ENCODE measurements around the gene PROZ. TPM values are rescaled to one million over a fixed set of nuclear protein-coding genes. Genes with fewer than 3 reads are reported as not detected.

Gene PROZ
- polyA plus RNA-seq, 1 donor = 1.0 TPM

DNA sequence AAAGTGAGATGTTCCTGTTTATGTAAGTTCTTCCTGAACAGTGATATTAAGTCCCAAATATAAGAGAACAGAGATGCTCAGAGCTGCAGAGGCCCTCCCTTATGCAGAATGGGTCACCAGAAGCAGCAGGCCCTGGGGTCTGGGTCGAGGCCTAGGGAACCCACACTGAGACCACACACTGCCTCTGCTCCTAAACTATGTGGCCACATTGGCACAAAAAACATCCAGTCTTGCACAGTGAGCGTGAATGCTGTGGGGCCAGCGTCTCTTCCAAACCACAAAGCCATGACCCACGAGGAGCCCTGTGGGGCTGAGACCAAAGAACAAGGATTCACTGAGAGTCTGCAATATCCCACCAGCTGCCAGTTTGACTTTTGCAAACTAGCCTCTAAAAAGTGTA lies 23.6 kb downstream of the PROZ start:
- Histone ChIP-seq H3K27me3 (ENCODE audit: control insufficient read depth, insufficient read depth, low read length) (no peaks in the 10 kb centered on the region), H3K9me3 (ENCODE audit: control insufficient read depth, low read depth, low read length) (no peaks in the 10 kb centered on the region), H3K4me3 (ENCODE audit: low read length) (no peak overlapping the region), H3K36me3 (ENCODE audit: control insufficient read depth, insufficient read depth, low read length) (peaks cover 70% of the 10 kb centered on the region), H3K27ac (ENCODE audit: low read length) (no peak overlapping the region), H3K4me1 (ENCODE audit: control insufficient read depth, insufficient read depth, low read length) (no peaks in the 10 kb centered on the region)
- no CpG with 5 or more reads among the region's 4 CpGs for WGBS (ENCODE audit: insufficient coverage, low lambda C conversion rate)
- no peak for DNase-seq

DNA sequence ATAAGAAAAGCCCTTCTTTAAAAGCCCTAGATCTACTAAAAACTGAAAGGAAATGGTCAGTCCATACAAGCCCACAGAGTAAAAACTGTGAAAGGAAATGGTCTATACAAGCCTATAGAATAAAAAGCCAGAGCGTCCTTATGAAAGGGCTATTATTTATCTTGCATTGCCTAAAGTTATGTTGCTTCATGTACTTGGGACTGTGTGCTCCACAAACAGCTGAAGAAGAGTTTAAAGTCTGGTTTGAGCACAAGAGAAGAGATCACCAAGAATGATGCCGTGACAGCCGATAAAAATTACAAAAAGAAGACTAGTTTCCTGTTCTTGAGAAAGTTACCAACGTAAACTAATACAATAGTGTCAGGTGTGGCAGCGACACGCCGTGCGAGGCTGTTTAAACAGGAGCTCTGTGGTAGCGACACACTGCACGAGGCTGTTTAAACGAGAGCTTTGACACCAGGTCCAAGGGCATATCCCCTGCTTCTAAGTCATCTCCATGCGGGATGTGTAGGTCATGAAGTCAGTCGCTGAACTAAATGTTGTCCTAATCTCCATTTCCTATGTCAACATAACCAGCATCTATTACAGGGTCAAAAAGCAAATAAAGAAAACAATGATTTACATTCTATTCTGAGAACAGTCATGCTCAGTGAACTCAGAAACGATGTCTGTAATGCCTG lies 25.1 kb downstream of the PROZ start:
- Histone ChIP-seq H3K36me3 (ENCODE audit: control insufficient read depth, insufficient read depth, low read length) (peaks cover 74% of the 10 kb centered on the region), H3K27ac (ENCODE audit: low read length) (no peak overlapping the region), H3K9me3 (ENCODE audit: control insufficient read depth, low read depth, low read length) (no peaks in the 10 kb centered on the region), H3K4me3 (ENCODE audit: low read length) (no peak overlapping the region), H3K4me1 (ENCODE audit: control insufficient read depth, insufficient read depth, low read length) (no peaks in the 10 kb centered on the region), H3K27me3 (ENCODE audit: control insufficient read depth, insufficient read depth, low read length) (no peaks in the 10 kb centered on the region)
- 61% methylated on average over 2 of the region's 14 CpGs for whole genome bisulfite sequencing (ENCODE audit: insufficient coverage, low lambda C conversion rate)
- DNase-seq = no peak

DNA sequence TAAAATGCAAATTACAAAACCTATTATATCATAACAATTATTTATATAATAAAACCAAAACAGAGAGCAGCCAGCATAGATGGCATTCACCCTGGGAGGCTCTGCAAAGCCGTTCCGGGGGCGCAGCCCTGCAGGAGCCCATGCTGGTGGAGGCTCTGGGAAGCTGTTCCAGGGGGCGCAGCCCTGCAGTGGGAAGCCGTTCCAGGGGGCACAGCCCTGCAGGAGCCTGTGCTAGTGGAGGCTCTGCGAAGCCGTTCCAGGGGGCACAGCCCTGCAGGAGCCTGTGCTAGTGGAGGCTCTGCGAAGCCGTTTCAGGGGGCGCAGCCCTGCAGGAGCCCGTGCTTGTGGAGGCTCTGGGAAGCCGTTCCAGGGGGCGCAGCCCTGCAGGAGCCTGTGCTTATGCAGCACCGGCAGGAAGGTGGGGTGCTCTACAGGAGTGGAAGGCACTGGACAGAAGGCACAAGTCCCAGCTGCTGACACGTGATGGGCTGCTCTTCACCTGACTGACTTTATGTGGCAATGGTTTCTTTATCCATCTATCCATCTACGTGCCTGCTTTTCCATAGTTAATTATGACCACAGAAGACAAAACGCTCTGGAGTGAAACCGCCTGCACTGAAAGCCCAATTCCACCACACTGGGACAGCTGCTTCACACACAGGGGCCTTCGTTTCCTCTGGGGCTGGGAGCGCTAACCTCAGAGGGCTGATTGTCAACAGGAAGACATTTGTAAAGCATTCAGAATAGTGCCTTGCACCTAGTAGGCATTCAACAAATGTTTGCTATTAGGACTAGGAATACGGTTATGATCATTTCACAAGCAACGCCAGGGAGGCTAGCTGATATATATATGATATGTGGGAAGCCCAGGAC lies 26.4 kb downstream of the PROZ start:
- H3K27ac ChIP-seq (ENCODE audit: low read length) = no peak overlapping the region
- no peak overlapping the region for H3K4me3 ChIP-seq (ENCODE audit: low read length)
- H3K4me1 ChIP-seq (ENCODE audit: control insufficient read depth, insufficient read depth, low read length) = no peaks in the 10 kb centered on the region
- H3K27me3 ChIP-seq (ENCODE audit: control insufficient read depth, insufficient read depth, low read length) = no peaks in the 10 kb centered on the region
- 100% methylated on average over 1 of the region's 22 CpGs for WGBS (ENCODE audit: insufficient coverage, low lambda C conversion rate)
- no peak for DNase-seq
- H3K9me3 ChIP-seq (ENCODE audit: control insufficient read depth, low read depth, low read length) = no peaks in the 10 kb centered on the region
- H3K36me3 ChIP-seq (ENCODE audit: control insufficient read depth, insufficient read depth, low read length) = peaks cover 71% of the 10 kb centered on the region

DNA sequence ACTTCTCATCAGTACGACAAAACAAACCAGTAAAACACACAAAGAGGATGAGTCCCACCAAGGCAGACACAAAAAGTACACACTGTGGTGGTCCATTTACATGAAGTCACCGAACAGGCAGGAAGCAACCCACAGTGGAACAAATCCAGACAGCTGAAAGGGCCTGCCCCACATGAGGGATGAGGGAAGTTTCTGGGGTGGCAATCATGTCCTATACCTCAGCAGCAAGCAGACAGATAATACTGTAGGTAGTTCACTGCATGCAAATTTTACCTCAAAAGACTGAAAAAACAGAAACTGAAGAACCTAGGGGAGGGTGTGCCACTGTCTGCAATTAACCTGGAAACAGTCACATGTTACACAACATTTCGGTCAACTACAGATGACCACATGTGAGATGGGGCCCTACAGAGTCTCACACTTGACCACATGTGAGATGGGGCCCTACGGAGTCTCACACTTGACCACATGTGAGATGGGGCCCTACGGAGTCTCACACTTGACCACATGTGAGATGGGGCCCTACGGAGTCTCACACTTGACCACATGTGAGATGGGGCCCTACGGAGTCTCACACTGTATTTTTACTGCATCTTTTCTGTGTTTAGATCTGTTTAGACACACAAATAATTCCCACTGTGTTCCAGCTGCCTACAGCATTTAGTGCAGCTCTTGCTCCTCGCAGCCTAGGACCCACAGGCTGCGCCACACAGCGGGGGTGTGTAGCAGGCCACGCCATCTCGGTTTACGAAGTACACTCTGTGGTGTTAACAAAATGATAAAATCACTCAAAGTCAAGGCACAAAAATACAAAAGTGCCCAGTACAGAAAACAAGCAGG lies 27.8 kb downstream of the PROZ start:
- H3K27me3 ChIP-seq (ENCODE audit: control insufficient read depth, insufficient read depth, low read length) = no peaks in the 10 kb centered on the region
- 80% methylated on average over 1 of the region's 13 CpGs for WGBS (ENCODE audit: insufficient coverage, low lambda C conversion rate)

DNA sequence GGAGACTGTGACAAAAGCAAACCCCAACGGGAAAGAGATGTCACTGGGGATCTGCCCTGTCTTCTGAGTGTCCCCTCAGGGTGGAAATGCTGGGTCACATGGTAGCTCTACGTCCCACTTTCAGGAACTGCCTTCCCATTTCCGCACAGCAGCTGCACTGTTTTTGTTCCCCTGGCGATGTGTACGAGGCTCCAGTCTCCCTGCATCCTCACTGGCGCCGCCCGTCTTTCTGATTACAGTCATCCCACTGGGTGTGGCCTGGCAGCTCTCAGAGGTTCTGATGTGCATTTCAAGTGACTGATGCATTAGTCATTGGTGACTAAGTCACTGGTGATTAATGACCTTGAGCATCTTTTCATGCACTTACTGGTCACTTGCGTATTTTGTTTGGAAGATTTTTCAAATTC lies 28.8 kb downstream of the PROZ start:
- H3K27ac ChIP-seq (ENCODE audit: low read length) = no peak overlapping the region
- no peaks in the 10 kb centered on the region for H3K27me3 ChIP-seq (ENCODE audit: control insufficient read depth, insufficient read depth, low read length)
- H3K9me3 ChIP-seq (ENCODE audit: control insufficient read depth, low read depth, low read length) = no peaks in the 10 kb centered on the region
- no peak for DNase-seq
- no peak overlapping the region for H3K4me3 ChIP-seq (ENCODE audit: low read length)
- peaks cover 65% of the 10 kb centered on the region for H3K36me3 ChIP-seq (ENCODE audit: control insufficient read depth, insufficient read depth, low read length)
- WGBS (ENCODE audit: insufficient coverage, low lambda C conversion rate) = 84% methylated on average over 2 of the region's 9 CpGs
- H3K4me1 ChIP-seq (ENCODE audit: control insufficient read depth, insufficient read depth, low read length) = no peaks in the 10 kb centered on the region

More for the DNA sequence above, 27.8 kb downstream of the PROZ start:
- Histone ChIP-seq H3K27ac (ENCODE audit: low read length) (no peak overlapping the region), H3K36me3 (ENCODE audit: control insufficient read depth, insufficient read depth, low read length) (peaks cover 63% of the 10 kb centered on the region), H3K4me1 (ENCODE audit: control insufficient read depth, insufficient read depth, low read length) (no peaks in the 10 kb centered on the region), H3K9me3 (ENCODE audit: control insufficient read depth, low read depth, low read length) (no peaks in the 10 kb centered on the region), H3K4me3 (ENCODE audit: low read length) (no peak overlapping the region)
- DNase-seq = no peak

DNA sequence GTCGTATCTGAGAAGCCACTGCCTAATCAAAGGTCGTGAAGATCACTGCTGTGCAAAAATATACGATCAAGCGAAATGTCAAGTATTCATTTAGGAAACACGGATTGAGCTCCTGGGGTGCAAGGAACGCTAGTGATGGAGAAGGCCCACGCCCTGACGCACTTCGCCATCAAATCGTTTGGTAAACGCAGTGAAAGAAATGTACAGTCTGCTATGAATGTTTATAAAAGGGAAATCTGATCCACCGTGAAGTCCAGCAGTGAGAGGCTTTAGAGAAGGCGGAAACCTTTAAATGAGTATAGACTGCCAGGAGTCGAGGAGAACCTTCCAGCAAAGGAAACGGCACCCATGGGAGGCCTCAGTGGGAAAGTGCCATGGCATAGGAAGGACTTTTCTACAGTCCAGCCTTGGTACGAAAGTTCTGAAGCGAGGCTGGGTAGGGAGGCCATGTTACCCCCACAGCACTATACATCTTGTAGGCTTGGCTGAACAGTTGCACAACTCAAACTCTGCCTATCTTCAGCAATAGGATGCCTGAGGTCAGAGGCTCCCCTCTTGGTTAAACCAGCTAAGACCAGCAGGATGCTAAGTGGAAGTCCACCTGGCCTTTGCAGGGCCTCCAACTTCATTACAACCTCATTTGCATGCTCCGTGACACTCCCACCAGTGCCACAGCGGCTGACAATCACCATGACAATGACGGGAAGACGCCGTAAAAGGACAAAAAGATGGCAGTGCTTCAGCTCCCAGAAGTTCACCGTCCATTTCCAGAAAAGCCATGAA lies 29.6 kb downstream of the PROZ start:
- H3K9me3 ChIP-seq (ENCODE audit: control insufficient read depth, low read depth, low read length) = no peaks in the 10 kb centered on the region
- peaks cover 65% of the 10 kb centered on the region for H3K36me3 ChIP-seq (ENCODE audit: control insufficient read depth, insufficient read depth, low read length)
- H3K27me3 ChIP-seq (ENCODE audit: control insufficient read depth, insufficient read depth, low read length) = no peaks in the 10 kb centered on the region
- no peak overlapping the region for H3K4me3 ChIP-seq (ENCODE audit: low read length)
- H3K27ac ChIP-seq (ENCODE audit: low read length) = no peak overlapping the region
- 93% methylated on average over 7 of the region's 23 CpGs for WGBS (ENCODE audit: insufficient coverage, low lambda C conversion rate)
- no peaks in the 10 kb centered on the region for H3K4me1 ChIP-seq (ENCODE audit: control insufficient read depth, insufficient read depth, low read length)
- DNase-seq = no peak

DNA sequence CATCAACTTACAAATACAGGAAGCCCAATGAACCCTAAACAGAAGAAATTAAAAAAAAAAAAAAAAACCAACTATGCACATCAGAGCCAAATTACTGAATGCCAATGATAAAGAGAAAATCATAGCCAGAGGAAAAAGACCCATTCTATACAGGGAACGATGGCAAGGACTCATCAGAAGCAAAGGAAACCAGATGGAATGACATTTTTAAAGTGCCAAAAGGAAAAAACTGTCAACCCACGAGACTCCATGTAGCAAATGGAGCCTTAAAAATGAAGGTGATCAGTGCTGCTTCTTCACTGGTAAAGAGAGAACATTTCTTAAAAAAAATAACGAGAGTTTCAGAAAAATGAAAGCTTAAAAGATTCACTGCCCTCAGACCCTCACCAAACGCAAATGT lies 31.7 kb downstream of the PROZ start:
- H3K9me3 ChIP-seq (ENCODE audit: control insufficient read depth, low read depth, low read length) = no peaks in the 10 kb centered on the region
- H3K4me3 ChIP-seq (ENCODE audit: low read length) = no peak overlapping the region
- no peak overlapping the region for H3K27ac ChIP-seq (ENCODE audit: low read length)
- peaks cover 68% of the 10 kb centered on the region for H3K36me3 ChIP-seq (ENCODE audit: control insufficient read depth, insufficient read depth, low read length)
- 90% methylated on average over 2 of the region's 4 CpGs for WGBS (ENCODE audit: insufficient coverage, low lambda C conversion rate)
- DNase-seq = no peak
- no peaks in the 10 kb centered on the region for H3K27me3 ChIP-seq (ENCODE audit: control insufficient read depth, insufficient read depth, low read length)
- H3K4me1 ChIP-seq (ENCODE audit: control insufficient read depth, insufficient read depth, low read length) = no peaks in the 10 kb centered on the region

DNA sequence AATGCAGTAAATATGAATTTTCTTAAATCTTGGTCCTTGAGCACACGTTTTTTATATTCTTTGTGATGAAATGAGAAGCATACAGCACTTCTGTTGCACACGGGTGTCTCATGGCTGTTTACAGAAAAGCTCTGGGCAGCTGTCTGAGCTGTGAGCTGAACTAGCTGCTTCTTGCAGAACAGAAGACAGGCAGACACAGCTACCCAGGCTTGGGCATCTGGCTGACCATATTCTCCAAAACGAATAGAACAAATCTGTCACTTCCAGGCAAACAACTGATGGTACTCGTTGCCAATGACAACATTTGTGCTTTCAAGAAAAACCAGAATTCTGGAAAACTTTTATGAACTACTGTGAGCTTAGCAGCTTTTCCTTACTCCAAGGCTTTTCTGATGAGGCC lies 33.8 kb downstream of the PROZ start:
- Histone ChIP-seq H3K36me3 (ENCODE audit: control insufficient read depth, insufficient read depth, low read length) (peaks cover 71% of the 10 kb centered on the region), H3K27ac (ENCODE audit: low read length) (no peak overlapping the region), H3K9me3 (ENCODE audit: control insufficient read depth, low read depth, low read length) (no peaks in the 10 kb centered on the region), H3K4me1 (ENCODE audit: control insufficient read depth, insufficient read depth, low read length) (no peaks in the 10 kb centered on the region), H3K4me3 (ENCODE audit: low read length) (no peak overlapping the region), H3K27me3 (ENCODE audit: control insufficient read depth, insufficient read depth, low read length) (no peaks in the 10 kb centered on the region)
- WGBS (ENCODE audit: insufficient coverage, low lambda C conversion rate) = no CpG with 5 or more reads among the region's 4 CpGs
- no peak for DNase-seq

DNA sequence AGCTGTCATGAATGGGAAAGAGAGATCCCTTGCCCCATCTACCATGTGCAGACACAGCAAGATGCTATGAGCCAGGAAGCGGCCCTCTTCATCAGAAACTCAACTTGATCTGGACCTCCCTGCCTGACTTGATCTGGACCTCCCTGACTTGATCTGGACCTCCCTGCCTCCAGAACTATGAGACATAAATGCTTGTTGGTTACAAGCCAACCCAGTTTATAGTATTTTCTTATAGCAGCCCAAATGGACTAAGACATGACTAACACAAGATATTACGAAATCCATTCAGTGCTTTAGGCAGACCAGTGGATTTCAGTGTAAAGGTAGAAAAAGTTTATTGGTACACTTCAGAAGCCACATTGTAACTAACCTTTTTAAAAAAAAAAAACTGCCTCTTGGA lies 34.5 kb downstream of the PROZ start:
- H3K4me1 ChIP-seq (ENCODE audit: control insufficient read depth, insufficient read depth, low read length) = no peaks in the 10 kb centered on the region
- DNase-seq = no peak
- WGBS (ENCODE audit: insufficient coverage, low lambda C conversion rate) = no CpG with 5 or more reads among the region's 2 CpGs
- H3K9me3 ChIP-seq (ENCODE audit: control insufficient read depth, low read depth, low read length) = no peaks in the 10 kb centered on the region
- H3K4me3 ChIP-seq (ENCODE audit: low read length) = no peak overlapping the region
- H3K27ac ChIP-seq (ENCODE audit: low read length) = no peak overlapping the region
- H3K27me3 ChIP-seq (ENCODE audit: control insufficient read depth, insufficient read depth, low read length) = no peaks in the 10 kb centered on the region
- peaks cover 74% of the 10 kb centered on the region for H3K36me3 ChIP-seq (ENCODE audit: control insufficient read depth, insufficient read depth, low read length)

DNA sequence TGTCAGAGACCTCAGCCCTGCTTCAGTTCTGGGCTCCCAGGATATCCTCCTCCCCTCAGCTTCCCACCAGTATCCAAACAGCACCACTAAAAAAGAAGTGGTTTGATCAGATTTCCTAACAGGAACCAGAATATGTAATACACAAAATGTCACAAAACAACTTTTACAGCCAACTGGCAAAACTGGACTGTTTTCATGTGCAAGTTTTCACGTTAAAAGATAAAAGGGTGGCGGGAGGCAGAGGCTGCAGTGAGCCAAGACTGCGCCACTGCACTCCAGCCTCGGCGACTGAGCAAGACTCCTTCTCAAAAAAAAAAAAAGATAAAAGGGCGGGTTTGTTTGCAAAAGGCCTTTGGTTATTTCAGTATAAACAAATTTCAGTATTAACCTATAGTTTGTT lies 36.9 kb downstream of the PROZ start:
- Histone ChIP-seq H3K27ac (ENCODE audit: low read length) (no peak overlapping the region), H3K9me3 (ENCODE audit: control insufficient read depth, low read depth, low read length) (no peaks in the 10 kb centered on the region), H3K36me3 (ENCODE audit: control insufficient read depth, insufficient read depth, low read length) (peaks cover 79% of the 10 kb centered on the region), H3K27me3 (ENCODE audit: control insufficient read depth, insufficient read depth, low read length) (no peaks in the 10 kb centered on the region), H3K4me1 (ENCODE audit: control insufficient read depth, insufficient read depth, low read length) (no peaks in the 10 kb centered on the region), H3K4me3 (ENCODE audit: low read length) (no peak overlapping the region)
- 71% methylated on average over 1 of the region's 6 CpGs for WGBS (ENCODE audit: insufficient coverage, low lambda C conversion rate)
- DNase-seq = no peak
